HEK293T (cell line): Measurements from ENCODE around the gene KRTAP5-4.

ENCODE experiments used
- CTCF ChIA-PET: fragments of 350-600 bp; formaldehyde crosslinking; extraction: SDS; loops from one replicate; lab custom pipeline; 2021; ENCODE audit warnings: antibody characterized with exemption, inconsistent platforms; lab: Yijun Ruan, JAX
- POLR2A ChIA-PET: fragments of 350-600 bp; formaldehyde crosslinking; extraction: SDS; loops from one replicate; lab custom pipeline; 2020; ENCODE audit warnings: antibody characterized with exemption, inconsistent platforms; lab: Yijun Ruan, JAX
- DNase-seq: peaks from one replicate; pipeline ENCODE4 v3.0.0; 2012; ENCODE audit warnings: mixed read lengths; ENCODE audit errors: extremely low spot score
- ARNT ChIP-seq: fragments of 450-650 bp; IDR thresholded peaks from 2 replicates; pipeline ENCODE4 v1.6.1; 2017; ENCODE audit warnings: mild to moderate bottlenecking
- BHLHE40 ChIP-seq: fragments of 450-650 bp; IDR thresholded peaks from 2 replicates; pipeline ENCODE4 v1.6.1; 2016; ENCODE audit warnings: mild to moderate bottlenecking, moderate library complexity, borderline replicate concordance
- CTBP1 ChIP-seq: fragments of 450-650 bp; IDR thresholded peaks from 2 replicates; pipeline ENCODE4 v1.6.1; 2016; ENCODE audit warnings: borderline replicate concordance
- ELF4 ChIP-seq: fragments of 450-650 bp; IDR thresholded peaks from 2 replicates; pipeline ENCODE4 v1.6.1; 2017; ENCODE audit warnings: antibody characterized with exemption
- FOXA1 ChIP-seq: fragments of 450-650 bp; IDR thresholded peaks from 2 replicates; pipeline ENCODE4 v1.6.1; 2016; ENCODE audit warnings: mild to moderate bottlenecking
- FOXK2 ChIP-seq: fragments of 450-650 bp; IDR thresholded peaks from 2 replicates; pipeline ENCODE4 v1.6.1; 2016; ENCODE audit warnings: mild to moderate bottlenecking
- FOXM1 ChIP-seq: fragments of 450-650 bp; IDR thresholded peaks from 2 replicates; pipeline ENCODE4 v1.6.1; 2017; ENCODE audit warnings: mild to moderate bottlenecking, borderline replicate concordance
- HDGF ChIP-seq: fragments of 450-650 bp; IDR thresholded peaks from 2 replicates; pipeline ENCODE4 v1.6.1; 2017; ENCODE audit warnings: antibody characterized with exemption, borderline replicate concordance
- L3MBTL2 ChIP-seq: fragments of 450-650 bp; conservative IDR thresholded peaks from 2 replicates; pipeline ENCODE4 v1.6.1; 2016; ENCODE audit warnings: mild to moderate bottlenecking
- LEF1 ChIP-seq: fragments of 450-650 bp; IDR thresholded peaks from 2 replicates; pipeline ENCODE4 v1.6.1; 2017; ENCODE audit warnings: mild to moderate bottlenecking, borderline replicate concordance
- NFRKB ChIP-seq: fragments of 450-650 bp; IDR thresholded peaks from 2 replicates; pipeline ENCODE4 v1.6.1; 2016; ENCODE audit warnings: mild to moderate bottlenecking, moderate library complexity
- PKNOX1 ChIP-seq: fragments of 450-650 bp; IDR thresholded peaks from 2 replicates; pipeline ENCODE4 v1.6.1; 2016
- SP1 ChIP-seq: fragments of 450-650 bp; IDR thresholded peaks from 2 replicates; pipeline ENCODE4 v1.6.1; 2017
- SUZ12 ChIP-seq: fragments of 450-650 bp; IDR thresholded peaks from 2 replicates; pipeline ENCODE4 v1.6.1; 2016; ENCODE audit warnings: mild to moderate bottlenecking
- TARDBP ChIP-seq: fragments of 450-650 bp; IDR thresholded peaks from 2 replicates; pipeline ENCODE4 v1.6.1; 2016
- ZNF384 ChIP-seq: fragments of 450-650 bp; IDR thresholded peaks from 2 replicates; pipeline ENCODE4 v1.6.1; 2016

KRTAP5-4 gene

GRCh38 chr11:1652442-1652770 is 30.5 kb upstream of the KRTAP5-4 start:
- DNase-seq: no peak
- ChIA-PET CTCF (interaction anchor here (0.7 to 2.5 kb wide), 22 partner anchors 8 to 504 kb away, joined by 3 to 34 read pairs (median 5); partner anchors contain the start of gene SYT8), POLR2A (interaction anchor here (0.7 to 1.3 kb wide), 3 partner anchors 41 to 225 kb away, joined by 3 to 4 read pairs (median 3); partner anchors contain the start of gene CTSD)
- TF ChIP-seq ARNT: no peak
- peak; percentile 75; the same call in 1 of the 2 replicates for TF ChIP-seq ZNF384

GRCh38 chr11:1652026-1652425 is 30.1 kb upstream of the KRTAP5-4 start:
- CTCF ChIA-PET: interaction anchor here (0.7 to 2.5 kb wide), 20 partner anchors 8 to 504 kb away, joined by 3 to 34 read pairs (median 5); partner anchors contain the start of gene SYT8
- no peak for DNase-seq
- POLR2A ChIA-PET: interaction anchor here (1.0 to 1.3 kb wide), 2 partner anchors 42 to 225 kb away, joined by 3 to 4 read pairs; no protein-coding TSS in a partner anchor
- TF ChIP-seq SP1 (no peak), LEF1 (no peak), NFRKB (no peak), PKNOX1 (no peak), FOXK2 (no peak), FOXM1 (no peak), SUZ12 (no peak), TARDBP (no peak)

GRCh38 chr11:1651411-1651980 is 29.6 kb upstream of the KRTAP5-4 start:
- ChIA-PET POLR2A (no interaction called here), CTCF (interaction anchor here (0.9 to 1.4 kb wide), 4 partner anchors 11 to 225 kb away, joined by 3 to 6 read pairs (median 3); no protein-coding TSS in a partner anchor)

GRCh38 chr11:1650918-1651262 is 29.0 kb upstream of the KRTAP5-4 start:
- TF ChIP-seq BHLHE40 (no peak), NFRKB (no peak), FOXM1 (no peak), SP1 (no peak), SUZ12 (no peak), PKNOX1 (no peak), FOXK2 (no peak), FOXA1 (no peak), TARDBP (no peak), CTBP1 (no peak), LEF1 (no peak), ZNF384 (no peak), L3MBTL2 (no peak), HDGF (no peak), ARNT (no peak), ELF4 (no peak)
- ChIA-PET CTCF (interaction anchor here (0.9 to 1.4 kb wide), 5 partner anchors 10 to 501 kb away, joined by 3 to 6 read pairs (median 3); no protein-coding TSS in a partner anchor), POLR2A (no interaction called here)
- no peak for DNase-seq

More at GRCh38 chr11:1651411-1651980, 29.6 kb upstream of the KRTAP5-4 start:
- no peak for DNase-seq
- TF ChIP-seq TARDBP: no peak
- no peak for TF ChIP-seq FOXM1
- no peak for TF ChIP-seq ELF4
- TF ChIP-seq CTBP1: no peak
- TF ChIP-seq ZNF384: no peak
- TF ChIP-seq HDGF: no peak
- no peak for TF ChIP-seq PKNOX1
- no peak for TF ChIP-seq SUZ12
- no peak for TF ChIP-seq BHLHE40
- no peak for TF ChIP-seq L3MBTL2
- no peak for TF ChIP-seq LEF1
- no peak for TF ChIP-seq FOXA1
- no peak for TF ChIP-seq FOXK2
- TF ChIP-seq NFRKB: no peak
- TF ChIP-seq ARNT: no peak

GRCh38 chr11:1650034-1650917 is 28.3 kb upstream of the KRTAP5-4 start:
- ChIA-PET CTCF (interaction anchor here (0.9 to 1.4 kb wide), 5 partner anchors 9 to 501 kb away, joined by 3 to 6 read pairs (median 3); no protein-coding TSS in a partner anchor), POLR2A (no interaction called here)
- no peak for TF ChIP-seq PKNOX1
- TF ChIP-seq FOXM1: peak; percentile 97
- no peak for TF ChIP-seq ELF4
- TF ChIP-seq L3MBTL2: no peak
- no peak for TF ChIP-seq TARDBP
- TF ChIP-seq SP1: no peak
- no peak for TF ChIP-seq FOXA1
- no peak for TF ChIP-seq CTBP1
- DNase-seq: no peak
